ENCODE results near the gene C9orf78.
A peak's percentile ranks its signal among the peaks of the same experiment; 100 is the strongest.

Gene C9orf78

GRCh38 chr9:129835128-129835859 lies at the start of gene C9orf78, which contains the start of gene USP20:
C9orf78 (minus strand) TSS chr9:129835275; CDS start chr9:129835221, 54 bp downstream.
USP20 (plus strand) TSS chr9:129835458; CDS start chr9:129852556, 17,098 bp downstream.
- TF ChIP-seq CTCF (IDR thresholded peaks at IDR 0.05; ENCODE audit: low read length, missing control alignments): no peak
- peak; percentile 93 for DNase-seq (ENCODE audit: low read depth)
- peak within 1 kb of the TSS; percentile 78 for H3K4me3 ChIP-seq (replicated peaks; ENCODE audit: low read depth, low read length)

- DNase-seq (ENCODE audit: low read depth): peak; percentile 64
- peak overlapping the region; percentile 27 for H3K4me3 ChIP-seq (replicated peaks; ENCODE audit: low read depth, low read length)
- no peak for TF ChIP-seq CTCF (IDR thresholded peaks at IDR 0.05; ENCODE audit: low read length, missing control alignments)
Observed at GRCh38 chr9:129884220-129885017, 49.3 kb upstream of the C9orf78 start.

DNA sequence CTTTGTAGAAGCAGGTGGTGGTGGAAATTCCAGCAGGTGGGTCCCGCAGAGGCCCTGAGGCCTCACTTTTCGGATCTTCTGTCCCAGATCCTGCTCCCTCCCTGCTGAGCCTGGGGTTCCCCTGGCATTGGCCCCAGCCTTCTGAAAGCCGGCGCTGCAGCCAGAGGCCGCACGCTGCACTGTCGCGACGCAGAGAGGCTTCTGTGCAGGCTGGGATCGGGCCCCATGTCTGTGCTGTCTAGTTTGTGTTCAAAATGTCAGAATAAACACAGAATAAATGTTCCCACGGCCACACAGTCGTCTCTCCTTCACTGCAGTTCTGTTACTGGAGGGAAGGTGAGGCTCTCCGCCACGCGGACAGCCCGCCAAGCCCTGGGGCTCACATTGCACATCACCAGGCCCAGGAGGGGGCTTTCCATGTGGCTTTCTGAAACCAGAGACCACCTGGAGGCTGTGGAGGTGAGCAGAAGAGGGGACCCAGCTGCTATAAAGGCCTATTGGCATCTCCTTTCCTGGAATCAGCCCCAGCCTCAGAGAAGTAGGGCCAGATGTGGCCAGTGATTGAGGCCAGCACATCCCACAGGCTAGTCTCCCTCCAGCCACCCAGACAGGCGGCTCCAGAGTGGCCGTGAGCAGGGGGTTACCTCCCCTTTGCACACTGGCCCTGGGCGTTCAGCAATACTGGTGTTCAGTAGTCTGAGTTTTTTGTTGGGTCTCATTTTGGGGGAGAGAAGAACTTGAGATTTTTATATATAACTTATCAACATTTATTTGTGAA lies 46.7 kb upstream of the C9orf78 start:
- TF ChIP-seq CTCF (IDR thresholded peaks at IDR 0.05; ENCODE audit: low read length, missing control alignments): no peak
- DNase-seq (ENCODE audit: low read depth): no peak
- H3K4me3 ChIP-seq (replicated peaks; ENCODE audit: low read depth, low read length): no peak overlapping the region

DNA sequence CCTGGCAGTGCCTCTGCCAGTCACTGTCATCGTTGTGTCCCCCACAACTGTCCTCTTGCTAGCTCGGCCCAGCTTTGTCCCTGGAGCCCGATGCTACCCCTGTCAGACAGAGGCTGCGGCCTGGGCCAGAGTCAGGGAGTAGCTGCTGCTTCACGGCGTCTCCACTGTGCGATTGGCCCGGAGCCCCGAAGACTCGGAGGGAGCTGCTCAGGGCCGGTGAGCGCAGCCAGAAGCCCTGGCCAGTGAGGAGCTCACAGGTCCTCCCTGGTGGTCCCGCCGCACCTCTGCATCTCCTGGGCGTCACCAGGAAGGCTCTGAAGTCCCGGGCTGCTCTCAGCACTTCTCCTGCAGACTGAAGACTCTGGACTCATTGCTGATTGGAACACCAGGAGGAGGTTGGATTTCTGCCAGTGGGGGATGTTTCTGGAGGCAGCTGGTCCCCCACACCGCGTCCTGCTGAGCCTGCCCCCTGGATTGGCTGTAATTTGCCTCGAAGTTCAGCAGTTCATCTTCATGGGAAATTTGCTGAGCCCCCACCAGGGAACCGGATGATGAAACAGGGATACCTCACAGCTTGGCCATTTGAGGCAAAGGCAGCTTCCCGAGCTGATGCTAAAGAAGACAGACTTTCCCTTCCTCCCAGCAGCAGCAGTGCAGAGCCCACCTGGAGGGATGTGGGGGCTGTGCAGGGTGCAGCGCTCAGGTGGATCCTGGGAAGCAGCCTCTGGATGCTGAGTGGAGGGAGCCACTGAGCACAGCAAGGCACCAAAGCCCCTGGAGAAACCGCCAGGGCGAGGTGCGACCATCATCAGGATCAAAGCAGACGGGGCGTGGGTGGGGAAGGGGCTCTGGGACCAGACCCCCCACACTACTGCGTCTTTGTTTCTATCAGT lies 45.8 kb upstream of the C9orf78 start:
- no peak overlapping the region for H3K4me3 ChIP-seq (replicated peaks; ENCODE audit: low read depth, low read length)
- no peak for DNase-seq (ENCODE audit: low read depth)
- TF ChIP-seq CTCF (IDR thresholded peaks at IDR 0.05; ENCODE audit: low read length, missing control alignments): no peak

GRCh38 chr9:129879991-129880653 lies 45.0 kb upstream of the C9orf78 start:
- H3K4me3 ChIP-seq (replicated peaks; ENCODE audit: low read depth, low read length): no peak overlapping the region
- TF ChIP-seq CTCF (IDR thresholded peaks at IDR 0.05; ENCODE audit: low read length, missing control alignments): no peak
- no peak for DNase-seq (ENCODE audit: low read depth)

Data from fibroblast of pulmonary artery (primary cell).